Epithelial cell of esophagus (primary cell): ENCODE data around the gene IL18RAP.

Source experiments
- DNase-seq: peaks from one replicate; pipeline ENCODE4 v3.0.0; 2010; ENCODE audit warnings: low read depth
- H3K4me3 ChIP-seq: 2 replicates; pipeline ENCODE4 v1.5.1; 2011; ENCODE audit warnings: mild to moderate bottlenecking, low read length, control low read depth
- TF ChIP-seq, protein P1 (sequence below): IDR thresholded peaks from 2 replicates; pipeline ENCODE4 v1.5.1; 2011; ENCODE audit warnings: low read depth, mild to moderate bottlenecking, low read length, control low read depth, inconsistent platforms; ENCODE audit not compliant: insufficient read depth; ENCODE audit errors: missing control alignments

Gene IL18RAP

DNA sequence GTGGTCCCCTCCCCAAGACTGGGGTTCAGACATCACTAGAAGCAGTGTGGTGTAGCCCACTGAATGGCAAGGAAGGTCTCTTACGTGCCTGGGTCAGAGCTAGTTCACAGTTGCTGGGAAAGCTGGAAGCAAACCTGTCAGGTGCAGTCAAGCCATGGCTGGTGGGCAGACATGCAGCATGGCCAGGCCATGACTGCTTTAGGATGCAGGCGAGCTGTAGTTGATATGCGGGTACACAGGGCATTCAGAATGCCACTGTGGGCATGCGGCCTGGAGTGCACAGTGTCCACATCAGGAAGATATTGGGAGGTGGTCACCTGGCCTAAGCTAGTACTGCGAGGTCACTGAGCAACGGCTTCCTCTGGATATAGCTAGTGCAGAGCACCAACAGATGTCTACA lies 38.2 kb downstream of the IL18RAP start:
- H3K4me3 ChIP-seq, result no peak overlapping the region
- no peak for DNase-seq
- TF ChIP-seq, protein P1, sequence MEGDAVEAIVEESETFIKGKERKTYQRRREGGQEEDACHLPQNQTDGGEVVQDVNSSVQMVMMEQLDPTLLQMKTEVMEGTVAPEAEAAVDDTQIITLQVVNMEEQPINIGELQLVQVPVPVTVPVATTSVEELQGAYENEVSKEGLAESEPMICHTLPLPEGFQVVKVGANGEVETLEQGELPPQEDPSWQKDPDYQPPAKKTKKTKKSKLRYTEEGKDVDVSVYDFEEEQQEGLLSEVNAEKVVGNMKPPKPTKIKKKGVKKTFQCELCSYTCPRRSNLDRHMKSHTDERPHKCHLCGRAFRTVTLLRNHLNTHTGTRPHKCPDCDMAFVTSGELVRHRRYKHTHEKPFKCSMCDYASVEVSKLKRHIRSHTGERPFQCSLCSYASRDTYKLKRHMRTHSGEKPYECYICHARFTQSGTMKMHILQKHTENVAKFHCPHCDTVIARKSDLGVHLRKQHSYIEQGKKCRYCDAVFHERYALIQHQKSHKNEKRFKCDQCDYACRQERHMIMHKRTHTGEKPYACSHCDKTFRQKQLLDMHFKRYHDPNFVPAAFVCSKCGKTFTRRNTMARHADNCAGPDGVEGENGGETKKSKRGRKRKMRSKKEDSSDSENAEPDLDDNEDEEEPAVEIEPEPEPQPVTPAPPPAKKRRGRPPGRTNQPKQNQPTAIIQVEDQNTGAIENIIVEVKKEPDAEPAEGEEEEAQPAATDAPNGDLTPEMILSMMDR, result no peak

DNA sequence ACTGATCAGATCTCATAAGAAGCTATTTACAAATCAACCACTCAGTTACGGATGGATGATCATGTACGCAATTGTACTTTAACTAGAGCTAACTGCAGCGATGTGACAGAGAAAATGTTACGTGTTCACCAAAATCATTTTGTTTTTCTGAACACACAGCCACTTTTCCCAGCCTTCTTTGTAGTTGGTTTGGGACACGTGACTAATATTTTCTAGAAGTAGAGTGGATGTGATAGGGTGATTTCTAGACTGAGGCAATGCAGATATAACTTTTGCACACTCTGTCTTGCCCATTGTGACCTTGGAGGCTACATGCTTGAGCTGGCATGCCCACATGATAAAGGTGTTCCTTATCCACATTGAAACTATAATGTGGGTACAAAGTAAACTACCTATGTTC lies 40.2 kb downstream of the IL18RAP start:
- DNase-seq, result no peak
- TF ChIP-seq, protein P1, result no peak
- no peak overlapping the region for H3K4me3 ChIP-seq

DNA sequence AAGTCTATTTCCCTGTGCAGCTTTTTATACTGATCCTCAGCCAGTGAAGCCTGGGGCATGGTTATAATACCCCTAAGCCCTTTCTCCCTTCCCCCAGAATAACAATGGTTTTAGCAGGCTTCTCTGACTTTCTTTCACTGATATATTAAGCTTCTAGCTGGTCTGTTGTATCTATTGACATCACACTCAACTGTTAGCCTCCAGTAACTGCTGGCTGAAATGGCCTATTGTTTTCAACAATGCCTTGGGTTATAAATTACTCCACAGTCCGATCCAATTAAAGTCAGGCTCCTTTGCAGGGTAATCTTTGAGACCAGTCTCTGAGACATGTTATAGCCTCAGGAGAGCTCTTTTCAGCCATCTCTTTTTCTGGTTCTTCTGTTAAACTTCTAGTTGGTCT lies 47.2 kb downstream of the IL18RAP start:
- DNase-seq, result no peak
- no peak overlapping the region for H3K4me3 ChIP-seq
- TF ChIP-seq, protein P1, result no peak

DNA sequence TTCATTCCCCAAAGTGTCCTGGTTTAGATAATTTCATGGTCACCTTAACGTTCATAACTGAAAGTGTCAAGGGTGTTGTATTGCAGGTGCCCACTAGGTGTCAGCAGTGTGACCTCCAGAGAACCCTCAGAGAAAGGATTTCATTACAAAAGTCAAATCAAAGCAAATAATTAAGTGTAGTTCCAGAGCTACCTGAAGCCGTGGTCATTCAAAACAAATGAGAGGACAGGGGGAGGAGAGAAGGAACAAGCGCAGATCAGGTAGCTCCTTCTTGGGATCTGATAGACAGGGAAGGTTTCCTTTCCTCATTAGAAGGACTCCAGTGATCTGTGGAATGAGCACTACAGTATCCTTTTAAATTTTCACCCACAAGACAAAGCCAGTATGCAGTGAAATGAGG lies 50.1 kb downstream of the IL18RAP start, which contains the start of gene SLC9A4:
TSS of gene SLC9A4 (plus strand) at position 207 of the 400 bp plus-strand sequence. CDS start 534 bp downstream, outside the sequence.
- H3K4me3 ChIP-seq, result no peak within 1 kb of the TSS
- TF ChIP-seq, protein P1, result peak; percentile 98
- peak; percentile 59 for DNase-seq

DNA sequence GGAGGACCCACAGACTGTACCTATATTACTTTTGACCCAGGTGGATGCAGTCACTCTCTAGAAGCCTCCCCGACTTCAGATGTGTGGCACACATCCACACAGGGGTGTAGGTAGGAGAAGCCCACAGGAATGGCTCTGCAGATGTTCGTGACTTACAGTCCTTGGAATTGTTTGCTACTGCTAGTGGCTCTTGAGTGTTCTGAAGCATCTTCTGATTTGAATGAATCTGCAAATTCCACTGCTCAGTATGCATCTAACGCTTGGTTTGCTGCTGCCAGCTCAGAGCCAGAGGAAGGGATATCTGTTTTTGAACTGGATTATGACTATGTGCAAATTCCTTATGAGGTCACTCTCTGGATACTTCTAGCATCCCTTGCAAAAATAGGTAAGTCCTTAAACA lies 50.7 kb downstream of the IL18RAP start:
- TF ChIP-seq, protein P1, result no peak
- no peak for DNase-seq
- no peak overlapping the region for H3K4me3 ChIP-seq

DNA sequence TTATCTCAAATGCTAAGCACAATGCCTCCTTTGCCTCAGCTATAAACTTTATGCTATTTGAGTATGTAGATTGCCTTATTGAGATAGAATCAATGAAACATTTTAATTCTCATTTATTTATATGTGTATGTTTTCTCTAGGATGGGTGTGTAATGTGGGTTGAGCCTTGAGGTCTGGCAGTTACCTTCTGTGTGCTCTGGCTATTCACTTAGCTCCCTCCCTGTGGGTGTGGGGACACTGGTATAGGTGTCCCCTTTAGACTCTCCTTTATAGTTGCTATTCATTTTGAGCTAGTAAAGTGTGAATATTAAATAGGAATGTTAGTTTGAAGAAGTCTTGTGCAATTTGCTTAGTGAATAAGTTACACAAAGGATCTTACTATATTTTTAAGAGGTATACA lies 51.8 kb downstream of the IL18RAP start:
- DNase-seq, result no peak
- H3K4me3 ChIP-seq, result no peak overlapping the region
- TF ChIP-seq, protein P1, result no peak

DNA sequence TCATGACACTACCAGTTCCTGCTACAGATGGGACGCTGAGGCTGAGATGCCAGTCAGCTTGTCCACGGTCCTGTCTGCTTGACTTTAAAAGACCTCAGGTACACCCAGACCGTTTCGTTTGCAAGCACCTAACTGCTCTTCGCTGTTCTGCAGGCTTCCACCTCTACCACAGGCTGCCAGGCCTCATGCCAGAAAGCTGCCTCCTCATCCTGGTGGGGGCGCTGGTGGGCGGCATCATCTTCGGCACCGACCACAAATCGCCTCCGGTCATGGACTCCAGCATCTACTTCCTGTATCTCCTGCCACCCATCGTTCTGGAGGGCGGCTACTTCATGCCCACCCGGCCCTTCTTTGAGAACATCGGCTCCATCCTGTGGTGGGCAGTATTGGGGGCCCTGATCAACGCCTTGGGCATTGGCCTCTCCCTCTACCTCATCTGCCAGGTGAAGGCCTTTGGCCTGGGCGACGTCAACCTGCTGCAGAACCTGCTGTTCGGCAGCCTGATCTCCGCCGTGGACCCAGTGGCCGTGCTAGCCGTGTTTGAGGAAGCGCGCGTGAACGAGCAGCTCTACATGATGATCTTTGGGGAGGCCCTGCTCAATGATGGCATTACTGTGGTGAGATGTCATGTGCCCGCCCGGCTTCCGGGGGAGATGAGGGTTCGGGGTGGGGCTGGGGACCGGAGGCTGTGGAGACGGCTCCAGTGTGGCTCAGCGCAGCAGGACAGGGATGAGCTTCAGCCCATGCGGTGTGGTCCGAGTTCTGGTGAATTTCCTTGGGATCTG lies 55.9 kb downstream of the IL18RAP start:
- DNase-seq, result no peak
- TF ChIP-seq, protein P1, result no peak

More for the DNA sequence above, 55.9 kb downstream of the IL18RAP start:
- H3K4me3 ChIP-seq, result no peak overlapping the region
